ENCODE data around the gene MBL2.

The MBL2 gene

GRCh38 chr10:52774182-52774581 lies 1.6 kb upstream of the MBL2 start:
- TF ChIP-seq ZFX (IDR thresholded peaks at IDR 0.05; ENCODE audit: borderline replicate concordance) = no peak
- no peak for TF ChIP-seq CTCF (IDR thresholded peaks at IDR 0.05)

GRCh38 chr10:52771534-52772445 lies 794 bp downstream of the MBL2 start:
- H3K27ac ChIP-seq = no peak overlapping the region
- no peak for TF ChIP-seq ZFX (IDR thresholded peaks at IDR 0.05; ENCODE audit: borderline replicate concordance)
- TF ChIP-seq CTCF (IDR thresholded peaks at IDR 0.05) = no peak

More at GRCh38 chr10:52774182-52774581, 1.6 kb upstream of the MBL2 start:
- H3K27ac ChIP-seq = no peak overlapping the region

- TF ChIP-seq ZFX (IDR thresholded peaks at IDR 0.05; ENCODE audit: borderline replicate concordance) (no peak), CTCF (IDR thresholded peaks at IDR 0.05) (no peak)
- no peak overlapping the region for H3K27ac ChIP-seq
Observed at GRCh38 chr10:52770904-52771303, 1.7 kb downstream of the MBL2 start.

GRCh38 chr10:52769966-52770365 lies 2.6 kb downstream of the MBL2 start:
- no peak overlapping the region for H3K27ac ChIP-seq
- no peak for TF ChIP-seq CTCF (IDR thresholded peaks at IDR 0.05)
- no peak for TF ChIP-seq ZFX (IDR thresholded peaks at IDR 0.05; ENCODE audit: borderline replicate concordance)

GRCh38 chr10:52768001-52768532 lies 4.5 kb downstream of the MBL2 start:
- TF ChIP-seq ZFX (IDR thresholded peaks at IDR 0.05; ENCODE audit: borderline replicate concordance) (no peak), CTCF (IDR thresholded peaks at IDR 0.05) (no peak)
- H3K27ac ChIP-seq = no peak overlapping the region

GRCh38 chr10:52762088-52762487 lies 10.5 kb downstream of the MBL2 start:
- no peak overlapping the region for H3K27ac ChIP-seq
- TF ChIP-seq ZFX (IDR thresholded peaks at IDR 0.05; ENCODE audit: borderline replicate concordance) = no peak
- no peak for TF ChIP-seq CTCF (IDR thresholded peaks at IDR 0.05)

GRCh38 chr10:52759154-52759553 lies 13.4 kb downstream of the MBL2 start:
- H3K27ac ChIP-seq = no peak overlapping the region
- TF ChIP-seq CTCF (IDR thresholded peaks at IDR 0.05) (no peak), ZFX (IDR thresholded peaks at IDR 0.05; ENCODE audit: borderline replicate concordance) (no peak)
